GM19043 (cell line): Measurements from ENCODE around the gene MYH9.
A peak's percentile ranks its signal among the peaks of the same experiment; 100 is the strongest.

Source experiments
- ATAC-seq: cut with Tn5 transposase; IDR thresholded peaks from one replicate; pipeline ENCODE4 v1.9.1; 2021; ENCODE audit warnings: low read depth; ENCODE audit not compliant: unreplicated experiment

MYH9 gene

GRCh38 chr22:36369004-36369921, 18.5 kb downstream of the MYH9 start:
- ATAC-seq = no peak

- no peak for ATAC-seq
Measured at GRCh38 chr22:36368359-36368983, 19.3 kb downstream of the MYH9 start.

- ATAC-seq = no peak
Measured at GRCh38 chr22:36367479-36367878, 20.3 kb downstream of the MYH9 start.

GRCh38 chr22:36367066-36367465, 20.7 kb downstream of the MYH9 start:
- no peak for ATAC-seq

DNA sequence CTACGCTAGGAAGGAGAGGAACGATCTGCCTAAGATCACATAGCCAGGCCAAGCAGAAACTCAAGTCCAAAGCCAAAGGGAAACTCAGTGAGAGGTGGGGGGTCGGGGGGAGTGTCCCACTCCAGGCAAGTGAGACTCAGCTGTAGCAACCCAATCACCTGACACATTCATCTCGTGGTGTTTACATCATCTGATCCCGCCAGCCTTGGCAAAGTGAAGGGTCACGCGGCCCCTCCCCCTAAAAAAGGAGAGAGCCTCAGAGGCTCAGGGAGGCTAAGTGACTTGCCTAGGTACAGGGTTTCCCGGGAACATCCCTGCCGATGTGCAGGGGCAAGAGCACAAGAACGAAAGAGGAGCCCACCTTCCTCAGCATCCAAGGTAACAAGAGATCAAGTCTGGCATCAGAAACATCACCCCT, 21.5 kb downstream of the MYH9 start:
- no peak for ATAC-seq

- ATAC-seq = peak; percentile 57
Measured at GRCh38 chr22:36365020-36365411, 22.8 kb downstream of the MYH9 start.

DNA sequence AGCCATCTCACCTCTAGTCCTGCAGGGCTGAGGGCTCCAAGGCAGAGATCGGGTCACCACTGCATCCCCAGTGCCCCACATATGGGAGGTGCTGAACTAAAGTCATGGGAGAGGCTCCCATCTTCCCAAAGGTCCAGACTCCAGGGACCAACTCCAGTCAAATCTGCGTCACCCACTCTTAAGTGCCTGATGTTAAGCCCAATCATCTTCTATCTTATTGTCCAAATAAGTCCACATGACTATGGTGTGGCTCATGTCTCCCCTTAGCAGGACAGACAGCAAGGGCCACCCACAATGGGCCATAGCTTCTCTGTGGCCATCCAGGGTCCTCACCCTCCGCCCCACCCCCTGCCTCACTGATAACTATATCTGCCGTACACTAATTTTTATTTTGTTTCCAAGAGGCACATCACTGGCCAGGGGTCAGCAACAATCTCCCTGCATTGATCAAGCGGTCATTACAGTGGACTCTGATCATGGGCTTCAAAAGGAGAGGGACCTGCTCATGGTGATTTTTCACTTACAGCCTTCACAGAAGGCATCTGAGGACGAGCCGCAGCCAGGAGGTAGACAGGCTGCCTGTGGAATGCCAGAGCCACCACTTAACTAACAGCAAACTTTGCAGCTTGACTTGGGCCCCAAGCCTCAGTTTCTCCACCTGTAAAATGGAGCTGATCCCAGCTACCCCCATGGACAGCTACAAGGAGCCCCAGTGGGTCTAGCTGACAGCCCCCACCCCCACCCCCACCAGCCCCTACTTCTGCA, 23.3 kb downstream of the MYH9 start:
- no peak for ATAC-seq

DNA sequence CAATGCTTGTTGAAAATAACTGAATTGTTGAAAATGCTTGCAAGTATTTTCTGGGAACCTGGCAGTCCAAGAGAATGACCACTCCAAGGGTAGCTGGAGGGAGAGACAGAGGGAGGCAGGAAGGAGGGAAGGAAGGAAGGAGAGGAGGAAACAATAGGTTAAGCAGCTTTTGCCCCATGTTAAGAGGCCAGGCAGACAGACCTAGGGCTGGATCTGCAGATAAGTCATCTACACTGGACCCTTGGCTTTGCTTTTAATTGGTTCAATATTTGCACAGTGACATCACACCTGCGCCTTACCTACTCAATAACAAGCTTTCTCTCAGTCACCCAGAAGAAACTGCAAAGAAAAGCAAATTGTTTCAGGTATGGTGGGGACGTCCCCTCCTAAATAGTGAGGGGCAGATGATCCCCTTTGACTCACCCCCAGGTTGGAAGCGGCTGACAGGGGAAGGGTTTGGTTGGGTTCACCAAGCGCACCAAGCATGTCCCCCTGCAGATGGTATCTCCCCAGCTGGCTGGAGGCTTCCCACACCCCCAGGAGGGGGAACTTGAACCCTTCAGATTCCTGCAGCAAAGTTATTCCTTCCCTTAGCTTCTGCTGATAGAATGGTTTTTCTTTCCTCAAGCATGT, 24.3 kb downstream of the MYH9 start:
- no peak for ATAC-seq

- no peak for ATAC-seq
Measured at GRCh38 chr22:36362932-36363331, 24.8 kb downstream of the MYH9 start.

DNA sequence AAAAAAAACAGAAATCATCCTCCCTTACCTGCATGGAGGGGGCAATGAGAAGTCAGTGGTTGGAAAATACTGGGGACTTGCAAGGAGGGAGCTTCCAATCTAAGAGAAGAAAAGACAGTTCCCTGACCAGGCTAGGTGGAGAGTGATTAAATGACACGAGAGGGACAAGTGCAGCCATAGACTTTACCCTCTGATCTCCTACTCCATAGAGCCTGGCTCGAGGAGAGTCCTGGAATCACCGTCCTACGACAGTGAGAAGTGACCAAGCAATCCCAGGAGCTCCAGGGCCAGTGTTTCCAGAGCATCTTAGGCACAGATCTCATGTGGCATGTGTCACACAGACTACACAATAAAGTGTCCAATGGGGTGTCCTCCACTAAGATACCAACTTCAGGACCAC, 25.7 kb downstream of the MYH9 start:
- ATAC-seq = no peak

GRCh38 chr22:36360871-36361383, 26.8 kb downstream of the MYH9 start:
- ATAC-seq = no peak

DNA sequence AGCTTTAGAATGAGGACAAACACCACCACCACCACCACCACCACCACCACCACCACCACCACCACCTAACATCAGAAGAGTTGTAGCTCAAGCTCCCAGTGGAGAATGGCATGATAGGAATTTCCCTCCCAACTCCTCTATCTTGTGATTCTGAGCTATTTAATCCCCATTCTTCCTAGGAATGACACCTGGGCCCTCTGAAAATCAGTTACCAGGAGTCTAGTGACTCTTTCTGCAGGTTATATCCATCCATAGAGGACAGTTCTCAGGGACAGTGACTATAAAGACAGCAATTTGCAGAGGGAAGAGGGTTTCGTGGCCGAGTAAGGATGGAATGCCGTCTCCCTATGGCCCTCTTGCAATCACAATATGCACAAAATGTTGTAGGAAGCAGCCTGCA, 27.8 kb downstream of the MYH9 start:
- ATAC-seq = no peak

- ATAC-seq = no peak
Measured at GRCh38 chr22:36359470-36359996, 28.2 kb downstream of the MYH9 start.

- no peak for ATAC-seq
Measured at GRCh38 chr22:36358533-36359469, 29.0 kb downstream of the MYH9 start.

- ATAC-seq = no peak
Measured at GRCh38 chr22:36356708-36357624, 30.8 kb downstream of the MYH9 start.

- ATAC-seq = no peak
Measured at GRCh38 chr22:36355894-36356293, 31.9 kb downstream of the MYH9 start.

GRCh38 chr22:36355362-36355761, 32.4 kb downstream of the MYH9 start:
- no peak for ATAC-seq

DNA sequence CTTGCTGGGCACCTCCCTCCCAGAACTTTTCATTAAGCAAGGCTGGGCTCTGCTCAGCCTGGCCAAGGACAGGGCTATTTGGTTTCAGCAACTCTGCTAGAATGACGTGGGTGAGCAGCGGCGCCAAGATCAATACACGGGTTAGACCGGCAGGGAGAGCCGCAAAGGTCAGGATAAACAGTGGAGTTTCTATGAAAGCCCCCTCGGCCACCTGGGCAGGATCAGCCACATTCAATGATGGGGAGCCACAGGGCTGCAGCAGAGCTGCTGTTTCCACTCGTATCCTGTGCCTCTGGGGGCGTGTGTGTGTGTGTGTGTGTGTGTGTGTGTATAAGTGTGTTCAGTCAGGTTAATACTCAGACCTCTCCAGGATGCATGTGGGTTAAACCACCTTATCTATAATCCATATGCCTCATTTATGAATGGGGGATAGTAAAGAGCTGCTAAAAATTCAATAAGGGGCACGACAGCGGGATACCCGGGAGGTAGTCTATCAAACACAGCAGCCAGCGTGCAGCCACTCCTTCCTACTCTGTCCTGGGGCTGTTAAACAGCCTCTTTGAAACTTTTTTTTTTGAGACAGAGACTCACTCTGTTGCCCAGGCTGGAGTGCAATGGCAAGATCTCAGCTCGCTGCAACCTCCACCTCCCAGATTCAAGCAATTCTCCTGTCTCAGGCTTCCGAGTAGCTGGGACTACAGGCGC, 34.8 kb downstream of the MYH9 start:
- no peak for ATAC-seq
